Stimulated activated CD4-positive, alpha-beta T cell treated with anti-CD3 and anti-CD28 coated beads, Interleukin-15, amount 100 ng/mL, for 1 hour (primary cell): ENCODE measurements around the gene EXOSC6.
"Not testable (repeated sequence)": the region's sequence is repeated elsewhere in the genome, so short reads cannot be mapped to it uniquely, and the experiment has no call there.

Source experiments
- DNase-seq, 2 donors: peaks; one replicate each; pipeline ENCODE4 v3.0.0-alpha.2; 2020; ENCODE audit warnings: low read depth in 1 of 2, low spot score in 1 of 2

Gene EXOSC6

GRCh38 chr16:70255574-70255973 is 3.8 kb upstream of the EXOSC6 start:
- DNase-seq, result no peak

- no peak for DNase-seq
These were observed 3.2 kb upstream of the EXOSC6 start for GRCh38 chr16:70254965-70255286.

- DNase-seq, result no peak
These were observed 2.6 kb upstream of the EXOSC6 start for GRCh38 chr16:70254180-70254964.

GRCh38 chr16:70253291-70254106 is 1.8 kb upstream of the EXOSC6 start:
- DNase-seq, result no peak

GRCh38 chr16:70252355-70252988 is 732 bp upstream of the EXOSC6 start:
- DNase-seq, result no peak

DNA sequence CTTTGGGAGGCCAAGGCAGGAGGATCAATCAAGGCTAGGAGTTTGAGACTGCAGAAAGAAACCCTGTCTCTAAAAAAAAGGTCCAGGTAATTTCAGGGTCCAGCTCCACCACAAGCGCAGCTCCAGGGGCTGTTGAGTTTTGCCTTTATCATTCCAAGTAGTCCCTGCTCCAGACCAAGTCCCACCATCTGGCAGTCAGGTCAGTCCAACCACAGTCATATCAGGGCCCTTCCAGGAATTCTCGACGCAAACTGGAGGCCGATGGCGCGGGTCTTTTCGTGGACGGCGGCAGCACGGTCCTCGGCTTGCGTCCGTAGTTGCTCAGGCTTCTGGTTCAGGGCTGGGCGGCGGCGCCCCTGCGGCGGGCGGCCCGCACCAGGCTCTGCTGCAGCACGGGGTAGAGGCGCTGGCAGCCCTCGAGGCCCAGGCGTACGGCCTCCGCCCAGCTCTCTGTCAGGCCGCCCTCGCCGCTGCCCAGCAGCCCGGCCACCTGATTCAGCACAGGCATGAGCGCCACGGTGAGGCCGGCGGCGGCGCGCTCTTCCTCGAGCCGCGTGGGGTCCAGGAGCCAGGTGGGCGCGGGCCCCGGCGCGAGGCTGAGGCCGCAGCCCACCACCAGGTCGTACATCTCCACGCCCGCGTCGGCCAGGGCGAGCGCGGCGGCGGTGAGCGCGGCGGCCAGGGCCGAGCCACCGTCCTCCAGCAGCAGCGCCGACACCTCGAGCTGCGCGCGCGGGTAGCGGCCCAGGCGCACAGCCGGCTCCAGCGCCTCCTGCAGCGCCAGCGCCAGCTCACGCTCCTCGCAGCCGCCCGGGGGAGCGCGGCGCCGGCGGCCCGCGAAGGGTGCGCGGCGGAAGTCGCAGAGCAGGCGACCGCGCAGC is 752 bp downstream of the EXOSC6 start:
- DNase-seq, result peak in 1 of 2 donors; percentile 21

DNA sequence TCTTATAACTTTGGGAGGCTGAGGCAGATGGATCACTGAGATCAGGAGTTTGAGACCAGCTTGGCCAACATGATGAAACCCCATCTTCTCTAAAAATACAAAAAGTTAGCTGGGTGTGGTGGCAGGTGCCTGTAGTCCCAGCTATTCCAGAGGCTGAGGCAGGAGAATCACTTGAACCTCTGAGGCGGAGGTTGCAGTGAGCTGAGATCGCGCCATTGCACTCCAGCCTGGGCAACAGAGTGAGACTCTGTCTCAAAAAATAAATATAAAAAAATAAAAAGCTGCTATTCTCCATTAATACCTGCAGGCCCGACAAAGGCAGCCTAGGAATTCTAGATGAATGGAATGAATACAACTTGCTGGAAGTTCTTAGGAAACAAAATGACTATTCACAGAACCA is 2.0 kb downstream of the EXOSC6 start:
- not testable (repeated sequence) for DNase-seq

DNA sequence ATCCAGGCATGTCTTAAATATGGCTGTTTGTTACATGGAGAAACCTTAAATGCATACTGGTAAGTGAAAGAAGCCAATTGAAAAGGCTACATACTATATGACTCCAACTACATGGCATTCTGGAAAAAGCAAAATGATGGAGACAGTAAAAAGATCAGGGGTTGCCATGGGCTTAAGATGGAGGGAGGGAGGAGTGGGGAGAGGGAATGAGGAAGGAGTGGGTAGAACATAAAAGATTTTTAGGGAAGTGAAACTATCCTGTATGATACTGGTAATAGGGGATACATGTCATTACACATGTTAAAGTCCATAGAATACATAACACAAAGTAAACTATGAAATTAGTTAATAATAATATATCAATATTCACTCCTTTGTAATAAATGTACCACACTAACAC is 13.0 kb downstream of the EXOSC6 start:
- not testable (repeated sequence) for DNase-seq

DNA sequence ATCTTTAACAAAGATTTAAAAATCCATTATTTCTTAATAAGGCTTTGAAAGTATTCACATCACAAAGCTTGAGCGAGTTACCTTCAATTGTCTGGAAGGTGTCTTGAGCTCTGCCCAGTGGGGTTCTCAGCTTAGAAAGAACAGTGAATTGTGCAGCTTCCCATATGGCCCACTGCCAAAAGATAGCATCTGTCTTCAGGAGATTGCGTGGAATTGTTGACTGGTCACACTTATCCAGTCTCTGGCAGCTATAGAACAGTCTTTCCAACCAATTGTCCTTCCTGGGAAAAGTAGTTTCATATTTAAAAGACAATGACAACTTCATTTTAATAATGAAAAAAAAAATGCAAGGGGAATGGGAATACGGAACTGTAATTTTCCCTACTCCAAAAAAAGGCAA is 19.9 kb downstream of the EXOSC6 start:
- not testable (repeated sequence) for DNase-seq

GRCh38 chr16:70226024-70226423 is 25.7 kb downstream of the EXOSC6 start:
- DNase-seq, result not testable (repeated sequence)

- DNase-seq, result not testable (repeated sequence)
These were observed 26.3 kb downstream of the EXOSC6 start for GRCh38 chr16:70225430-70225829.

GRCh38 chr16:70224645-70225044 is 27.1 kb downstream of the EXOSC6 start:
- not testable (repeated sequence) for DNase-seq

GRCh38 chr16:70223971-70224513 is 27.7 kb downstream of the EXOSC6 start:
- not testable (repeated sequence) for DNase-seq

DNA sequence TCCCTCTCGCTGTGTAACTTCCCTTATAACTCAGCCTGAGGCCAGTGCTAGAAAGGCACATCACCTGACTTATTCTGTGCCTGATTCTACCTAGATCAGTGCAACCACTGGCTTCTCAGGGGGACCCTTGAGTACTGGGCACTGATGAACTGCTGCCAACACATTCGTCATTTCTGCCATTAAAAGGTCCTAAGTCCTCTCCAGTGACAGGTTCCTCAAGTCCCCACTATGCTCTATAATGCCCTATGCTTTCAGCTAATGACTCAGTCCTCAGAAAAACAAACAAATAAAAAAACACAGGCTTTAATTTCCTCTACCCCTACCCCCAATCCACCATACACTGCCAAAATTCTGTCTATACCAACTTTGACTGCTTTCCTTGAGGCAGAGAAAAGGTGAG is 28.5 kb downstream of the EXOSC6 start:
- DNase-seq, result not testable (repeated sequence)

DNA sequence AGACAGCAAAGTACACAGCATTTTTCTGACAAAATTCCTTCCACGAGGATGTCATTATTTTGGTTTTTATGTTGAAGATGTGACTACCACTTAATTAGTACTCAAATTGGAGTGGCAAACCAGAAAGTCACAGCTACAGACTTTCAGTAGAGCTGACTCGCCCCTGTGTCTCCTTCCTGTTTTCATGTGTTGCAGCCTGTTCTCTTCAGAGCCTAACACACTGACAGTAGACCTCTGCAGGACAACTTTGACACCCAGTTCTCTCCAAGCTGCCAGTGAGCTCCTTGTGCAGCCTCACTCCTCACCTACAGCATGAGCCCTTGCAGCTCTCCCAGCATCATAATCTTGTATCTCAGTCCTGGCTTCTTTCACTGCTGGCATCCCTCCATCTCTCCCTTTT is 29.2 kb downstream of the EXOSC6 start:
- DNase-seq, result not testable (repeated sequence)

DNA sequence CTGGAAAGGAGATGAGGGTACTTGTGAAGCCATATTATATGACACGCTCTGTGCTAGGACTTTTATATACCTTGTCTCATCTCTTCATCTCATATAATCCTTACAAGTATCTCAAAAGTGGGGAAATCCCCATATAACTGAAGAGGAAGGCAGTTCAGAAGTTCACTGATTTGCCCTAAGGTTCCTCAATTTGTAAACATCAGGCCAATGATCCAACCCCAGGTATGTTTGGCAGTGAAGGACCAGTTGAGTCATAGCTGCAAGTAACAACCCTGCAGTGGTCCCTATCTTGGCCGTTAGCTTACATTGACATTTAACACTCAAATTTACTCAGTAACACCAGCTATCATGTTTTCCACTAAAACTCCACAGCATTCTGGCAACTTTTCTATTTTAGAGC is 33.2 kb downstream of the EXOSC6 start:
- not testable (repeated sequence) for DNase-seq

DNA sequence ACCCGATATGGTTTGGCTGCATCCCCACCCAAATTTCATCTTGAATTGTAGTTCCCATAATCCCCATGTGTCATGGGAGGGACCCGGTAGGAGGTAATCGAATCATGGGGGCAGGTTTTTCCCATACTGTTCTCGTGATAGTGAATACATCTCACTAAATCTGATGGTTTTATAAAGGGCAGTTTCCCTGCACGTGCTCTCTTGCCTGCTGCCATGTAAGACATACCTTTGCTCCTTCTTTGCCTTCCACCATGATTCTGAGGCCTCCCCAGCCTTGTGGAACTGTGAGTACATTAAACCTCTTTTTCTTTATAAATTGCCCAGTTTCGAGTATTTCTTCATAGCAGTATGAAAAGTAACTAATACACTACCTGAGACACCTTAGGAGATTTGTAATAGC is 45.4 kb downstream of the EXOSC6 start:
- not testable (repeated sequence) for DNase-seq

GRCh38 chr16:70204668-70205405 is 46.9 kb downstream of the EXOSC6 start:
- DNase-seq, result not testable (repeated sequence)

DNA sequence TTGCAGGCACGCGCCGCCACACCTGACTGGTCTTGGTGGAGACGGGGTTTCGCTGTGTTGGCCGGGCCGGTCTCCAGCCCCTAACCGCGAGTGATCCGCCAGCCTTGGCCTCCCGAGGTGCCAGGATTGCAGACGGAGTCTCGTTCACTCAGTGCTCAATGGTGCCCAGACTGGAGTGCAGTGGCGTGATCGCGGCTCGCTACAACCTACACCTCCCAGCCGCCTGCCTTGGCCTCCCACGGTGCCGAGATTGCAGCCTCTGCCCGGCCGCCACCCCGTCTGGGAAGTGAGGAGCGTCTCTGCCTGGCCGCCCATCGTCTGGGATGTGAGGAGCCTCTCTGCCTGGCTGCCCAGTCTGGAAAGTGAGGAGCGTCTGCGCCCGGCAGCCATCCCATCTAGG is 47.7 kb downstream of the EXOSC6 start:
- DNase-seq, result not testable (repeated sequence)

GRCh38 chr16:70203508-70203907 is 48.2 kb downstream of the EXOSC6 start:
- DNase-seq, result not testable (repeated sequence)
